Bone marrow (tissue), 2 donors: ENCODE results near the gene JUNB.
A peak's percentile ranks its signal among the peaks of the same experiment; 100 is the strongest.
"Not testable (repeated sequence)": the region's sequence is repeated elsewhere in the genome, so short reads cannot be mapped to it uniquely, and the experiment has no call there.

ENCODE experiments used
- DNase-seq, 2 donors: peaks; one replicate each; lab custom pipeline; 2025; lab: John Stamatoyannopoulos, UW

JUNB gene

DNA sequence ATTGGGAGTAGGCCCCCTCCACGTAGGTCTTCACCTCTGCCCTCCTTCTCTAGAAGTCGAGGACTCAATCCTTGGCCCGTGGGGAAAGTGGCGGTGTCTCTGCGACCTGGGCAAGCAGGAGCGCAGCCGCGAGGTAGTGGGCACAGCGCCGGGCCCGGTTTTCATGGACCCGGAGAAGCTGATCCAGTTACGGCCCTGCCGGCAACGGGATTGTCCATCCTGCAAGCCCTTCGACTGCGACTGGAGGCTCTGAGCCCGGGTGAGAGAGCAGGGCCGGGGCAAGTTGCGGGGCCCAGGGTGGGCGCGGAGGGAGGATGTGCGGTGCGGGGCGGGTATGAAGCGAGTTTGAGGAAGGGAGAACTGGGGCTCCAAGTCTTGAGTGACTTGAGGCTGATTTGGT, 12.8 kb downstream of the JUNB start:
- no peak for DNase-seq

DNA sequence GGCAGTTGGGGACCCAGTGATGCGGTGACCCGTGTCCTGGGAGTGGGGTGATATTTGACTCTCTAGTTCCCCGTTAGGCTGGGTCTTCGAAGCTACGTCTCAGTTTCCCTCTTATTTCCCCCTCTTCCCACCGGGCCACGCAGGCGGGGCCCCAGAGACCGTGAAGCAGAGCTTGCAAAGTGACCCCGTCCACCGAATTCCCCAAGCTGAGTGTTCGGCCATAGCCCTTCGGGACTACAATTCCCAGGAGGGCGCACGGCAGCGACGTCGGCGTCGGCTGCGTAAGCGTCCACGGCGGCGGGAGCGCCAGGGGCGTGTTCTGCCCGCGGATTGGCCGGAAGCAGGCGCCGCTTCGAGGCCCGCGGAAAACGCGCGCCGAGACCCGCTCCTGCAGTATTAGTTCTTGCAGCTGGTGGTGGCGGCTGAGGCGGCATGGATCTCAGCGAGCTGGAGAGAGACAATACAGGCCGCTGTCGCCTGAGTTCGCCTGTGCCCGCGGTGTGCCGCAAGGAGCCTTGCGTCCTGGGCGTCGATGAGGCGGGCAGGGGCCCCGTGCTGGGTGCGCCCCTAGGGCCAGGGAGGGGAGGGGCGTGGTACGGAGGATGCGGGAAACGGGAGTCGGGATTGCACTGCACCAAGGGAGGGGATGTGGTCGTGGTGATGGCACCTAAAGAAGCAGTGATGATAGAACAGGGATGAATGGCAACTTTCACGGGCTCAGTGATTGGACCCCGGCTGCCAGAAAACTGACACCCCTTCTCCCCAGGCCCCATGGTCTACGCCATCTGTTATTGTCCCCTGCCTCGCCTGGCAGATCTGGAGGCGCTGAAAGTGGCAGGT, 15.2 kb downstream of the JUNB start, which contains the start of gene RNASEH2A:
TSS of gene RNASEH2A (plus strand) at position 343 of the 840 bp plus-strand sequence. CDS start at position 433, 90 bp downstream.
- DNase-seq, result peak; percentile 67 to 74

DNA sequence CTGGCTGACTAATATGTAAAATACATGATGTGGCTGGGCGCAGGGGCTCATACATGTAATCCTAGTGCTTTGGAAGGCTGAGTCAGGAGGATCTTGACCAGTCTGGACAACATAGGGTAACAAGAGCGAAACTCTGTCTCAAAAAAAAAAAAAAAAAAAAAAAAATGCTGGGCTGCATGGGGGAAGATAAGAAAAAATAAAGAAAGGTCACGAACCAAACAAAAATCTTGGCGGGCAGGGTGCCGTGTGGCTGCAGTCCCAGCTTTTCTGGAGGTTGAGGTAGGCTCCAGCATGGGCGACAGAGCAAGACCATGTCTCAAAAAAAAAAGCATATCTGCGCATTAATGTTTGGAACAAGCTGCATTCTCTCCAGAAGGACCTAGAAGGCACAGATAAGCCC, 23.8 kb downstream of the JUNB start:
- DNase-seq, result no peak

DNA sequence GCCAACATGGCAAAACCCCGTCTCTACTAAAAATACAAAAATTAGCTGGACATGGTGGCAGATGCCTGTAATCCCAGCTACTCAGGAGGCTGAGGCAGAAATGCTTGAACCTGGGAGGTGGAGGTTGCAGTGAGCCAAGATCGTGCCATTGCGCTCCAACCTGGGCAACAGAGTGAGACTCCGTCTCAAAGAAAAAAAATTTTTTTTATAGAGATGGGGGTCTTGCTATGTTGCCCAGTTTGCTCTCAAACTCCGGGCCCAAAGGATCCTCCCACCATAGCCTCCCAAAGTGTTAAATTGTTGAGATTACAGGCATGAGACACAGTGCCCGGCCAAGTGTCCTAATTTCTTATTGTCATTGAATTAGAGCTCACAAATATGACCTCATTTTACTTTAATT, 25.9 kb downstream of the JUNB start:
- DNase-seq, result not testable (repeated sequence)

DNA sequence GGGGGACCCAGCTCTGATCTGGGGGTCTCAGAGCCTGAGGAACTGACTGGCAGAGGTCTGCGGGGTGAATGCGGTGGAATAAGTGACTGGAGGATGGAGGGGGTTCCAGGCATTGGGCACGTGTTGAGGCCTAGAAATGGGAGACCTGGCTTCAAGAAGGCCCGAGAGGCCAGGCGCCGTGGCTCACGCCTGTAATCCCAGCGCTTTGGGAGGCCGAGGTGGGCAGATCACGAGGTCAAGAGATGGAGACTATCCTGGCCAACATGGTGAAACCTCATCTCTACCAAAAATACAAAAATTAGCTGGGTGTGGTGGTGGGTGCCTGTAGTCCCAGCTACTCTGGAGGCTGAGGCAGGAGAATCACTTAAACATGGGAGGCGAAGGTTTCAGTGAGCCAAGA, 26.5 kb downstream of the JUNB start:
- not testable (repeated sequence) for DNase-seq

DNA sequence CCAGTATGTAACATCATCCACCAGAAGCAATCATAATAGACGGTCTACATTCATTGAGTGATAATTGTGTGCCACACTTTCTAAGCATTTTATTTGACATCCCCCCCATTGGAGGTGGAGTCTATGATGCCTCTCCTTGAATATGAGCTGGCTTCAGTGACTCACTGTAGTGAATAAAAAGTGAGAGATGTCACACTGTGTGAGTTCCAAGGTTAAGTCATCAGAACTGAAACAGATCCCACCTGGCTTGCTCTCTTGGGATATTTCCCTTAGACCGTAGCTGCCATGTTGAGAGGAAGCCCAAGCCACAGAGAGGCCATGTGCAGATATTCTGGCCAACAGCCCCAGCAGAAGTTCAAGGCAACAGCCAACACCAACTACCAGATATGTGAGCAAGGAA, 30.5 kb downstream of the JUNB start:
- DNase-seq, result no peak

DNA sequence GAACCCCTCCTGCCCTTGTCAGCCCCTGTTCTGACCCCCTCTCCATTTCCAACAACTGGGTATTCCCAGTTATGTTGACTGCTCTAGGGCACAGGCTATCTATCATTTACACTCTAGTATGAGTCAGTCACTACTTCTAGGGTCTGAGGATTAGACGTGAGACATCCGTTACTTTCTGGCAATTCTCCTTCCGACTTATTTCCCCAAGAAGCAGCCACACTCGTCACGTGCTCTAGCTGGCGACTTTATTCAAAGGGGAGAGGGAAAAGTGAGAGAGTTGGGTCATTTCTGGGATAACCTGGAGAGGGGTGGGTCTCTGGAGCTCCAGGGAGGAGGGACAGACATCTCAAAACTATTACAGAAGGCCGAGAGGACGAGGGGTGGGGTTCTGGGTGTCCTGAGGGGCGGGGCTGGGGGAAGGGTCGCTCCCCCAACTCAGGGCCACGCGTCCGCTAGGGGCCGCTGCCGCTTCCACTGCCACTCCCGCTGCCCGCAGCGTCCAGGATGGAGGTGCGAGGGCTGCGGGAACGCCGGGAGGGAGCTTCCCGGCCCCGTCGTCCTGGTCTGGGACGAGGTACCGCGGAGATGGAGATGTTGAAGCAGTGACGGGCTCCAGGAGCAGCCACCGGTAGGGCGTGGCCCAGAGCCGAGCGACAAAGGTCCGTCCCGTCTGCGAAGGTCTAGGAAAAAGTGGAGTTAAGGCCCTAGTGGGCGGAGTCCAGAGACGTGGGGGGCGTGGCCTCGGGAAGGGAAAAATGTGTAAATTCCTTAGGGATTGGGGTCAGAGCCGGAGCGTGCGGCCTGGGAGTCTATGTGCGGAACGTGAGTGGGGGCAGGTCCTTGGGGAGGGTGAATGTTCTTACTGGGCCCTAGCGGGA, 34.2 kb downstream of the JUNB start:
- DNase-seq, result peak in 1 of 2 donors; percentile 35

DNA sequence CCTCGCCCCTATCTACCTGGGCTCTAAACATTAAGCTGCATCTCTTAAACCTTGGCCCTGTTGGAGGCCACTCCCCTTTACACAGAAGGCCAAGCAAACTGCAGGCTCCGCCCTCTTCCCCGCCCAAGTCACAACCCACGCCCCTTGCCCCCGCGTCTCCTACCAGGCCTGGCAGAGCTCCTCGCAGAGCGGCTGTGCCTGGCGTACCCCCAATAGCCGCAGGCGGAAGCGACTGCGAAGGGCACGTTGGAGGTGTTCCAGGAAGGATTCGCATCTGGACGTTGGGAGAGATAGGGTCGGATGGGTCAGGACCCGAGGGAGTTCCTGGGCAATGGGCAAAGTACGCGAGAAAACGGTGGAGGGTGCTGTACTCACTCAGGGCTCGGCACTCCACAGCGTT, 37.2 kb downstream of the JUNB start:
- DNase-seq, result peak in 1 of 2 donors; percentile 26

DNA sequence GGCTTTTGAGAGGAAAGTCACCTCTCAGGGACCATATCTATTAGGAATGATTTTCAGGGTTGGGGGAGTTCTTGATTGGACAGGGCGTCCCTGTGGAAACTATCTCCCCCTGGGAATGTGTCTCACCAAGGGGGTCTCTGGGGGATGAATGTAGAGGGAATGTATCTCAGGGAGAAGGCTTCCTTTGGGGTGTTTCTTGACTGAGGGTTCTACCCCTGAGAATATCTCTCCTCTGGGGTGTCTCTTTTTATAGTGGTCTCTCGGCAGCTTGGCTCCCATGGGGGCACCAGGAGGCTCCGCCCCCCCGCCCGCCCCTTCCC, 42.1 kb downstream of the JUNB start:
- no peak for DNase-seq

DNA sequence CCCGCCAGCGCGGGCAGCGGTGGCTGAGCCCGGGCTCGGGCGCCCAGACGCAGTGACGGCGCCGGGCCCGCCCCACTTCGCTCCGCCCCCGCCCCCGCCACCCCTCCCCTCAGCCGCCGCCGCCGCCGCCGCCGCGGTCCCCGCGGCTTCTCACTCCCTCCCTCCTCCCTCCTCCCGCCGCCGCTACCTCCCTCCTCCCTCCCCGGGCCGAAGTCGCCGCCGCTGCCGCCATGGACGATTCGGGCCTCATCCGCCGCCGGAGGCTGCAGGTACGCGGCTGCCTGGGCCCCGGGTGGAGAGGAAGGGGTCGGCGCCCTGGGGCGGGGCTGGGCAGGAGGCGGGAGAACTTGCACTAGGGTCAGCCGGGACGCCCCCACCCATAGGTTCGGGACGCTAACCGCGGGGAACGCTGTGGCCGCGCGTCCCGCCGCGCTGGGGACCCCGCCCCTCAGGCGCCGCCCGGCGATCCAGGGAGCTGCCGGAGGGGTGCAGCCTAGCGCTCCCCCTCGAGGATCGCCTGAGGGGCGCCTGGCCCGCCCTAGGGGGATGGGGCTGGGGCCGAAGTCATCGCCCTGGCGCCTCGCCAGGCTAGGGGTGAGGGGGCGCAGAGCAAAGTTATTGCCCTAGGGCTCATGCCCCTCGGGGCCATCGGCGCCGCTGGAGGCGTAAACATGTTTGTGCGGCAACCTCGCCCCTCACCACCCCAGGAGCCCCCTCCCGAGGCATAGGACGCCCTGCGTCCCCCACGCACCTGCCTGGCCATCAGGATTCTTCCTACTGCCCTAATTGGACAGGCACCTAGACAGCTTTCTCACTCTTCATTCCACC, 42.7 kb downstream of the JUNB start:
- DNase-seq, result no peak

DNA sequence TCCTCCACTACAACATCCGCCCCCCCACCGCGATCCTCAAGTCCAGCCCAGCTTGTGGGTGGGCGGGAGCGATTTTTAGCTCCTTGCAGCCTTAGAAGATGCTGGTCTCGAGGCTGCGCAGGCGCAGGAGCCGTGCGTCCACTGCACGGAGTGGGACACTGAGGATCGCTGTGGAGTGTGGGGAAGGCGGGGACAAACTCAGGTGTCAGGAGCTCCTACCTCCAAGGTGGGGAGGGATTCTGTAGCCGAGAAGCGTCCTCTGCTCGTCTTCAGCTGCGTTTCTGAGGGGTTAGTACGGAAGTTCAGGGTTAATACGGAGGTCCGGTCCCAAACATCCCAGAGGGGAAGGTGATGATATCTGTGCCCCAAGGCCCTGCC, 43.3 kb downstream of the JUNB start, which contains the start of gene RTBDN:
TSS of gene RTBDN (minus strand) at position 14 of the 378 bp plus-strand sequence. CDS start 4,600 bp downstream, outside the sequence.
- no peak for DNase-seq

DNA sequence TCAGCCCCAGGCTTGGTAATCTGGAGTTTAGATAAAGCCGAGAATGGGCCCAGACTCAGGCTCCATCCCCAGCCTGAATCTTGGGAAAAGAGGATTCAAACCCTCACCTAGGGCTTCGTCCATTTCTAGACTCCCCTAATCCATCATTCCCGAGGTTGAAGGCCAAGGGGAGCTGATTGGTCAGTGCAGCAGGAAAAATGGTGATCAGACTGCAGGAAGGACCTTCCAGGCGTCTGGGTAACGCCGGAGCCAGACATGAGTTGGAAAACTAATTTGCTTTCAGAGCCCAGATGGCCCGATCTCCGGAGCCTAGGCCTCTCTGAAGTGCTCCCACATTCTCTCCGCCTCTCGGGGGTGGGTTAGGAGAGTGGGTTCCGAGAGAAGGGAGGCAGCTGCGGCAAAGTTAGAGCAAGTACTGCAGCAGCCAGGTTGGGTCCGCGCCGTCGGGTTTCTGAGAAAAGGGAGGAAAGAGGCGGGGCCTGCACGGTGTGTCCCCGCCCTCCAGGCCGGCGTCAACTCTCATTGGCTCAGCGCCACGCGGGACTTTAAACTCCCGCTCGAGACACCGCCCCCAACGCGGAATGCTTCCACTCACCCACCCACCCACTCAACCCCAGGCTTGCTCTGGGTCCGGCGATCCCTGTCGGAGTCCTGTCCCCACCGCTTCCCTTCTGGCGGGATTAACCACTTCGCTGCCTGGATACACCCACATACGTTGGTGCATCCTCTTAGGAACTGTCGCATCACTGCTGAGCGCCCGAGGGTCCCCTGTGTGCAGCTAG, 43.9 kb downstream of the JUNB start:
- no peak for DNase-seq

DNA sequence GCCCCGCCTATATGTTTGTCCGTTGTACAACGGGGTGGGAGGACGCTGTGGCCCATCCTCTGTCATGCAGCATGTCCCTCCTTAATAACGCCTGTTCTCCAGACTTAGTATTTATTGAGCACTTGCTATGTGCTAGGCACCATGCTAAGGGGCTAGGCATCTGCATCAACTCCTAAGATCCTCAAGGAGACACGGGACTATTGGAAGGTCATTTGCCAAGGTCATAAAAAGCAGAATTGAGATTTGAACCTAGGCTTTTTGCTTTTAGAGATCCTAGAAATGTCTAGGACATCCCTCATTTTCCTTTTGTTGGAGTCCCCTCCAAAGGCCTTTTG, 45.2 kb downstream of the JUNB start:
- DNase-seq, result no peak

DNA sequence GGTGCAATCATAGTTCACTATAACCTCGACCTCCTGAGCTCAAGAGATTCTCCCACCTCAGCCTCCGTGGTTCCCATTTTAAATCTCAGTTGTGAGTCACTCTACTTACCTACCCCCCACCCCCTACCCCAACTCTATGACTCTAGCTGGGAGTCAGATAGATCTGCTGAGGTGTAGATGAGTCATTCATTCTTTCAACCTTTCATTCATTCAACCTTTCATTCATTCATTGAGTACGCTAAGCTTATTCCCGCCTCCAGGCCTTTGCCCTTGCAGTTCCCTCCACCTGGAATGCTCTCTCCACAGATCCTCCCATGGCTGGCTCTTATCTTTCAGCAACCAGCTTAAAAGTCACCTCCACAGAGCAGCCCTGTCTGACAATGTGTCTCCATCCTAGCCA, 45.9 kb downstream of the JUNB start:
- no peak for DNase-seq

DNA sequence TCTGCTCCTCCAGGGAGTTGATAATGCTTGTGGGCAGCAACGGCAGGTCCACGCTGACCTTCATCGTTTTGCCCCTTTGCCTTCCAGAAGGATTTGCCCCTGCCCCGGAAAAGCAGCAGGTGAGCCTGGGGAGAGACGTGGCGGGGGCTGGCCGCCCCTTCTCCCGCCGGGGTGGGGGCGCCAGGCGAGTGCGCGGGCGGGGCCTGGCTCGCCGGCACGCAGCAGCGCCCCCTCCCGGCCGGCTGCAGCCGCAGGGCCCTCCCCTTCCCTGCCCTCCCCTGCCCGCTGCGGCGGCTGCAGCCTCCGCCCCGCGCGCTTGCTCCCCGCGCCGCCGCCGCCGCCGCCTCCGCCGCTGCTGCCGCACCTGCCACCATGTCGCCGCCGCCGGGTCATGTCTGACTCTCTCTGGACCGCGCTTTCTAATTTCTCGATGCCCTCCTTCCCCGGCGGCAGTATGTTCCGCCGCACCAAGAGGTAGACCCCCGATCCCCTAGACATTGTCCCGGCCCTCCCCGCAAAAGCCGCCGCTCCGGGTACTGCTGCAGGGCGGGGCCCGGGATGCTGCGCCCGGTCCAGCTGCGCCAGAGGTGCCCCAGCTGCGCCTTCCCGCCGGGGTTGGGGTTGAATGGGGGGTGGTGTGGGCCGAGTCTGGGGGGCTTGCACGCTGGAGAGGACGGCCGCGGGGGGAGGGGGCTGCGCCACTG, 47.0 kb downstream of the JUNB start, which contains the start of gene MAST1:
TSS of gene MAST1 (plus strand) at position 334 of the 704 bp plus-strand sequence. CDS start at position 392, 58 bp downstream.
- DNase-seq, result no peak

DNA sequence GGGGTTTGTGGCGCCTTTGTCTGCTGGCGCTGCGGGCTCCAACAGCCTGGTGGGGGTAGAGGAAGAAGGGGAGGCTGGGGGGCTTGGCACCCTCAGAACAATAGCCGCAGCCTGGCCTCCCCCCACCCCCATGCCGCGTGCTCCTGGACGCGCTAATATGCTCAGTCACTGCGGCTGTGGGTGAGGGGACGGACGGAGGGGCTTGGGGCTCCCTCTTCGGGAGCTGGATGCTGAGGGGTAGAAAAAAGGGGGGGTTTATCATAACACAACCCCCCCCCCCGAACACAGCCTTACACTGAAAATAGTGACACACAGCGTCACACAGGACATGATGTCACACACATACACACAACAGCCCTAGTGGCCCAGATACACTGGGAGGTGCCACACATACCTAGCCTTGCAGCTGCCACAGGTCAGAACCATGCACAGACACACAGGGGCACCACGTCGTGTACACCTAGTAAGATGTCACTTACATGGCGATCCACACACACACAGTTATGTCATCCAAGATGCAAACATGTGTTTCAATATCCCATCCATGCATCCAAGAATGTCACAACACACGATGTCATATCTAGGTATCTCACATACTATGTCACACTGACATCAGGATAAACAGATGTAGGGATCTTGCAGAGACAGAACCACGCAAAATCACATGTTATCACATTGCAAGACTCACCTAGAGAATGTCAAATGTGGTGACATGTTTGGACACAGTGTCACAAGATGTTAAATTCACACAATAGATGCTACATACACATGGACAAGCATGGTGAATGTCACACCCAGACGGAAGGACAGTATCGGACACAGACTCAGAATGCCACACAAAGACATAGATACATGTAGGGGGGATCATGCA, 47.8 kb downstream of the JUNB start:
- DNase-seq, result no peak

DNA sequence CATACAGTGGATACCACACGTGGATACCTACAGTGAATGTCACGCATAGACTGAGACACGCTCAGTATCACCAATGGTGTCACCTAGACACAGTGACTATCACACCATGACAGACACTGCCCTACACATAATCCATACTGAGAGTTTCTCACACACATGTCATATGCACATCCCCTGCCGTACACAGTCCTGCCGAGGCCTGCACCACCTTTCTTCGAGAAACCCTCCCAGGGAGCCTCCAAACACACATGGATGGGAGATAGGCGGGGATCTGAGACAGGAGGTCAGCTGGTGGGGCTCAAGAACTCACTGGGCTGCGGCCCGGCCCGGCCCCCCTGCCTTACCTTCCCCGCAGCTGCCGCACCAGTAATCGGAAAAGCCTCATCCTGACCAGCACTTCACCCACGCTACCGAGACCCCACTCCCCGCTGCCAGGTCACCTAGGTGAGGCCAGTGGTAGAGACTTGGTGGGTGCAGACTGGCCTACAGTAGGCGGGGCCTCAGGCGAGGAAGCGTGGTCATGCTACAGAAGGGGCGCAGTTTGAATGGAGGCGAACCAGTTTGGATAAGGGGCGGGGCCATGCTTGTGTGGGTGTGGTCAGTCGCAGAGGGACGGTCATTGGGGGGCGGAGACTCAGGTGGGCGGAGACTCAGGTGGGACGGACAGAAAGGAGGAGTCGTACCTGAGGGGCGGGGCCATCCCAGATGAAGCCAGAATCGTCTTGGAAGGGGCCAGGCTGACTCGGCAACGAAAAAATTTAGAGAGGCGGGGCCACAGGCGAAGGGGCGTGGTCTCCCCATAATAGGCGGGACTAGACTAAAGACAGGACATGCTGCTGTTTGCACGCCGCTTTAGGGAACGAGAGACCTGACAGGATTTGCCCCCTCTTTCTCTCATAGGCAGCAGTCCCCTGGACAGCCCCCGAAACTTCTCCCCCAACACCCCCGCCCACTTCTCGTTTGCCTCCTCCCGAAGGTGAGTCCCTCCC, 49.1 kb downstream of the JUNB start:
- DNase-seq, result peak in 1 of 2 donors; percentile 23

DNA sequence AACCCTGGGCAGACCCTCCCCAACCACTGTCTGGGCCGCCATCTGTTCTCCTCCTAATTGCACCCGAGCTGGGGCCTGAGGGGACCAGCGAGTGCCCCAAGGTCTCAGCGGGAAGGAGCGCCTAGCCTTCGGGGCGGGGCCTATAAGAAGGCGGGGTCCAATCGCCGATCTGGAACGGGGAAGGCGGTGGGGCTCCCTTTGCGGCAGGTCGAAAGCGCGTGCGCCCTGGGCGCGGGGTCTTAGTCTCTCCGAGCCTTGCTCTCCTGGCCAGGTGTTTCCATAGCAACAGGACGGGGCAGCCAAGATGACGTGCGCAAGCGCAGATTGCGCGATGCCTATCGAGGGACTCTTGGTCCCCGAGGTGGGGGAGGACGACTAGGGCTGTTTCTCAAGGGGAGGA, 49.8 kb downstream of the JUNB start:
- DNase-seq, result no peak
